ENCODE results near the gene KCNIP3. TPM values are rescaled to one million over a fixed set of nuclear protein-coding genes. Genes with fewer than 3 reads are reported as not detected.
"Not testable (repeated sequence)": the region's sequence is repeated elsewhere in the genome, so short reads cannot be mapped to it uniquely, and the experiment has no call there.

KCNIP3 gene
- total RNA-seq, 2 experiments from 2014 or later: not detected

- CTCF ChIA-PET: interaction anchor here (1.1 kb wide), 1 partner anchor 35 kb away, joined by 3 read pairs; no protein-coding TSS in a partner anchor
- H3K4me1 Mint-ChIP-seq; H3K9me3 Mint-ChIP-seq; POLR2A ChIA-PET; H3K36me3 Mint-ChIP-seq (ENCODE audit: low read depth); DNase-seq; H3K27me3 Mint-ChIP-seq; H3K4me3 Mint-ChIP-seq; H3K27ac Mint-ChIP-seq: not testable (repeated sequence)
These were observed 81.1 kb downstream of the KCNIP3 start for GRCh38 chr2:95378281-95378680.

DNA sequence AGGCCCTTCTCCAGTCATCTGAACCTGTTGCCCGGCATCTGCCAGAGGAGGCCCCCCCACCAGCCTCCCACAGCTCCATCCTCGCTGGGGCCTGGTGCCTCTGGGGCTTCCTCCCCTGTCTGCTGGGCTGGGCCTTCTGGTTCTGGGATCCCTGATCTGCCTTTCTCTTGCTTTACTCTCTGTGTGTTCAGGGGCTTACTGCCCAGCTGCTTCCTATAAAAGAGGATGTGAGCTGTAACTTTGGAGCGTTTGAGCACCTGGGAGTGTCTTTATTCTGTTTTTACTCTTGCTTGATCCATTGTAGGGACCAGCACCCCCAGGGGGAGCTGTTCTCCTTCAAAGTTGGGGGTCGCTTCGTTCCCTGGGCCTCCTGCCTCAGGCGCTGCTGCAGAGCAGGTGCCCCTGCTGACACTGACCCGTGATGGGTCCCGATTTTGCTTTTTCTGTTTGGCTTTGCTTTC, 82.3 kb downstream of the KCNIP3 start:
- DNase-seq: no peak
- H3K27me3 Mint-ChIP-seq: peaks cover 2% of the 10 kb centered on the region
- POLR2A ChIA-PET: no interaction called here
- no peaks in the 10 kb centered on the region for H3K36me3 Mint-ChIP-seq (ENCODE audit: low read depth)
- H3K9me3 Mint-ChIP-seq: no peaks in the 10 kb centered on the region
- no peak overlapping the region for H3K4me3 Mint-ChIP-seq
- CTCF ChIA-PET: interaction anchor here (1.2 to 2.2 kb wide), 3 partner anchors 8 to 34 kb away, joined by 3 to 9 read pairs (median 7); no protein-coding TSS in a partner anchor
- no peaks in the 10 kb centered on the region for H3K4me1 Mint-ChIP-seq
- no peak overlapping the region for H3K27ac Mint-ChIP-seq

- ChIA-PET CTCF (interaction anchor here (1.3 to 2.2 kb wide), 2 partner anchors 9 to 35 kb away, joined by 7 to 9 read pairs; no protein-coding TSS in a partner anchor), POLR2A (no interaction called here)
- DNase-seq: no peak
- H3K4me3 Mint-ChIP-seq: no peak overlapping the region
- H3K27ac Mint-ChIP-seq: no peak overlapping the region
- H3K36me3 Mint-ChIP-seq (ENCODE audit: low read depth): no peaks in the 10 kb centered on the region
- H3K4me1 Mint-ChIP-seq: no peaks in the 10 kb centered on the region
- peaks cover 2% of the 10 kb centered on the region for H3K27me3 Mint-ChIP-seq
- no peaks in the 10 kb centered on the region for H3K9me3 Mint-ChIP-seq
These were observed 83.1 kb downstream of the KCNIP3 start for GRCh38 chr2:95380280-95380679.

DNA sequence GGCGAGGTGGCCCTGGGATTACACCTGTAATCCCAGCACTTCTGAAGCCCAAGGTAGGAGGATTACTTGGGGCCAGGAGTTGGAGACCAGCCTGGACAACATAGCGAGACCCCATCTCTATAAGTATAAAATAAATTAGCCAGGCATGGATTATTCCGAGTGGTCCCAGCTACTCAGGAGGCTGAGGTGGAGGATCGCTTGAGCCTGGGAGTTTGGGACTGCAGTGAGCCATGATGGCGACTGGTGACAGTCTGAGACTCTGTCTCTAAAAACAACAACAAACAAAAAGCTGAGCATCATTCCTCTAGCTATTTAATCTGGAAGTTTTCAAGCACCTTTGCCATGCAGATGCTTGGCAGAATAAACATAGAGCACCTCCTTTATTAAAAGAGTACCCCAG, 83.6 kb downstream of the KCNIP3 start:
- no peak overlapping the region for H3K4me3 Mint-ChIP-seq
- H3K27ac Mint-ChIP-seq: no peak overlapping the region
- DNase-seq: no peak
- CTCF ChIA-PET: interaction anchor here (2.2 kb wide), 1 partner anchor 9 kb away, joined by 9 read pairs; no protein-coding TSS in a partner anchor
- H3K36me3 Mint-ChIP-seq (ENCODE audit: low read depth): no peaks in the 10 kb centered on the region
- no peaks in the 10 kb centered on the region for H3K9me3 Mint-ChIP-seq
- POLR2A ChIA-PET: no interaction called here
- no peaks in the 10 kb centered on the region for H3K4me1 Mint-ChIP-seq
- peaks cover 2% of the 10 kb centered on the region for H3K27me3 Mint-ChIP-seq

DNA sequence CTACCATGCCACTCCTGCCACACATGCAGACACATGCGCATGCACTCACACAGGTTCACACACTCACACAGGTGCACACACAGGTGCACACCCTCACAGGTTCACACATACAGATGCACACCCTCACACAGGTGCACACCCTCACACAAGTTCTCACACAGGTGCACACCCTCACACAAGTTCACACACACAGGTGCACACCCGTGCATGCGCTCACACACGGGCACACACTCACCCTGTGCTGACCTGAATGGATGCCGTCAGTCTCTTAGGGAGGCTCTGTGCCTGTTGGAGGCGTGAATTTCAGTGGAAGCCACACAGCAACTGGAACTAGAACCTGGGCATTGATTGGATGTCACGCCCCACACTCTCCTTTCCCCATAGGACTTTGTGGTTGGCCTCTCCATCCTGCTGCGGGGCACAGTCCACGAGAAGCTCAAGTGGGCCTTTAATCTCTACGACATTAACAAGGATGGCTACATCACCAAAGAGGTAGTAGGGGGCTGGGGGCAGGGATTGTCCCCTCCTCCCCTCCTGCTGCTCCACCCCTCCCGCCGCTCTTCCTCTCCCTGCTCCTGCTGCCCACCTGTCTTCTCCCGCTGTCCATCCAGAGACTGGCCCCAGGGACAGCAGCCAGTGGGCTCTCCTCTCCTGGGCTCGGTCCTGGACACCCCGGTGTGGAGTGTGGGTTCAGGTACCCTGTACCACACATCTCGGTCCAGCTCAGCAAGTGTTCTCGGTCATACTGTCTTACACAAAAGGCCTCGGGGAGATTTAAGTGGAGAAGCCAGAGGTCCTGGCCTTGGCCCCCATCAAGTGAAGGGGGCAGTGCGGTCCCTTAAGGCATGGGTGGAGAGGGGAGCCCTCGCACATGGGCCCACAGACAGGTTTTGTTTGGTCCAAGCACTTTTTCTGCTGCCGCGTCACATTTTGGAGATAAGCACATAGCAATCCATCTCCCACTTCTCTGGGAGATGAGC, 84.4 kb downstream of the KCNIP3 start:
- CTCF ChIA-PET: no interaction called here
- H3K4me1 Mint-ChIP-seq: no peaks in the 10 kb centered on the region
- no peaks in the 10 kb centered on the region for H3K36me3 Mint-ChIP-seq (ENCODE audit: low read depth)
- H3K9me3 Mint-ChIP-seq: no peaks in the 10 kb centered on the region
- H3K27me3 Mint-ChIP-seq: peaks cover 2% of the 10 kb centered on the region
- DNase-seq: no peak
- no peak overlapping the region for H3K27ac Mint-ChIP-seq
- H3K4me3 Mint-ChIP-seq: no peak overlapping the region
- POLR2A ChIA-PET: no interaction called here

DNA sequence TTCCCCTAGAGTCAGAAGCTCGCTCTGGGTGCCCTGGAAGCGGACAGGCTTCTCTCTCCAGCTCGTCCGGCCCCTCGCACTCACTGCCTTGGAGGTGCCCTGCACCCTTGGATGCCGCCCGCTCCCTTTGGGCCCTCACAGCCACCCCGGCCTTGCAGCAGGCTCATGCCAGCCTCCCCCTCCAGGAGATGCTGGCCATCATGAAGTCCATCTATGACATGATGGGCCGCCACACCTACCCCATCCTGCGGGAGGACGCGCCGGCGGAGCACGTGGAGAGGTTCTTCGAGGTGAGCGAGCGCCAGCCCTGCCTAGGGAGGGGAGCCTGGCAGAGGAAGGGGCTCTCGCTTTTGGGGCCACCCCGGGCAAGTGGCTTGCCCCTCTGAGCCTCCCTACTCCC, 85.0 kb downstream of the KCNIP3 start:
- H3K36me3 Mint-ChIP-seq (ENCODE audit: low read depth): no peaks in the 10 kb centered on the region
- H3K4me1 Mint-ChIP-seq: no peaks in the 10 kb centered on the region
- H3K27ac Mint-ChIP-seq: no peak overlapping the region
- DNase-seq: no peak
- H3K4me3 Mint-ChIP-seq: no peak overlapping the region
- POLR2A ChIA-PET: no interaction called here
- peaks cover 2% of the 10 kb centered on the region for H3K27me3 Mint-ChIP-seq
- CTCF ChIA-PET: no interaction called here
- no peaks in the 10 kb centered on the region for H3K9me3 Mint-ChIP-seq

DNA sequence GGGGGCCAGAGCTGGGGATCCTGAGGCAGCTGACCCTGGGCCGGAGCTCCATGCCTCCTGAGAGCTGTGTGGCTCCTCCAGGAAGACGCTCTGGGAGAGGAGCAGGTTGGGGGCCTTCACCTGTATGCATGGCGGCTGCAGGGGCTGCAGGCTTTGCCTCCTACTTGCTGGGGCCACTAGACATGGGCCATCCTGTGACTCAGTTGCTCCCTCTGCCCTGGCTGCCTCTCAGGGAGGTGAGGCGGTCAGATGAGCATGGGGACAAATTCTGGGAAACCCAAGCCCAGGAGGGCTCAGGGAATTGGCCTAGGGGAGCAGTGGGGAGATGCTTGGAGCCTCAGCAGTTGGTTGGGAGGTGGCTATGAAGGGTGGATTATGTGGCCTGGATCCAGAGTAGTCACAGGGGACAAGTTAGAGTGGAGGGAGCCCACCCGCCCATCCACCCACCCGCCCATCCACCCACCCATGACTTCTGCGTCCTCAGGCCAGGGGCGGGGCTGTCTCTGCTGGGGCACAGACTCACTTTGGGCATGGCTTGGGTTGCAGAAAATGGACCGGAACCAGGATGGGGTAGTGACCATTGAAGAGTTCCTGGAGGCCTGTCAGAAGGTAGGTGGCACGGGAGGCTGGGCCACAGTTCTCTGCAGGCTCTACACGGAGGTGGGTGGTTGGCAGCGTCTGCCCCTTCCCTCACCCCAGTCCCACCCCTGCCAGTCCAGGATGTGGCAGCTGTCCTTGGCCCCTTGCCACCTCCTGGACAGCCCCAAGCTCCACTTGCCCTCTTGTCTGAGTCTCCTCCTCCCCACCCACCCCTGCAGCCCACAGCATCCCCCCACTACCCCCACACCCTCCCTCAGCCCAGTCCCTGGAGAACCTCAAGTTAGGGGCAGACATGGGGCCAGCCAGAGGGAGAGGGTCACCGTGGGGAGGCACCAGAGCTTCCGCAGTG, 85.8 kb downstream of the KCNIP3 start:
- H3K36me3 Mint-ChIP-seq (ENCODE audit: low read depth): no peaks in the 10 kb centered on the region
- no peak overlapping the region for H3K27ac Mint-ChIP-seq
- ChIA-PET POLR2A (no interaction called here), CTCF (no interaction called here)
- no peaks in the 10 kb centered on the region for H3K4me1 Mint-ChIP-seq
- DNase-seq: no peak
- H3K4me3 Mint-ChIP-seq: no peak overlapping the region
- peaks cover 2% of the 10 kb centered on the region for H3K27me3 Mint-ChIP-seq
- no peaks in the 10 kb centered on the region for H3K9me3 Mint-ChIP-seq

- no peaks in the 10 kb centered on the region for H3K36me3 Mint-ChIP-seq (ENCODE audit: low read depth)
- no peak for DNase-seq
- H3K27me3 Mint-ChIP-seq: peaks cover 2% of the 10 kb centered on the region
- H3K4me3 Mint-ChIP-seq: no peak overlapping the region
- CTCF ChIA-PET: no interaction called here
- H3K4me1 Mint-ChIP-seq: no peaks in the 10 kb centered on the region
- H3K27ac Mint-ChIP-seq: no peak overlapping the region
- POLR2A ChIA-PET: no interaction called here
- H3K9me3 Mint-ChIP-seq: no peaks in the 10 kb centered on the region
These were observed 86.5 kb downstream of the KCNIP3 start for GRCh38 chr2:95383635-95384027.

GRCh38 chr2:95384854-95385569, 87.9 kb downstream of the KCNIP3 start:
- no peaks in the 10 kb centered on the region for H3K9me3 Mint-ChIP-seq
- H3K27me3 Mint-ChIP-seq: peaks cover 2% of the 10 kb centered on the region
- H3K4me1 Mint-ChIP-seq: no peaks in the 10 kb centered on the region
- POLR2A ChIA-PET: no interaction called here
- no peak for DNase-seq
- no peak overlapping the region for H3K4me3 Mint-ChIP-seq
- H3K27ac Mint-ChIP-seq: no peak overlapping the region
- CTCF ChIA-PET: no interaction called here
- no peaks in the 10 kb centered on the region for H3K36me3 Mint-ChIP-seq (ENCODE audit: low read depth)

DNA sequence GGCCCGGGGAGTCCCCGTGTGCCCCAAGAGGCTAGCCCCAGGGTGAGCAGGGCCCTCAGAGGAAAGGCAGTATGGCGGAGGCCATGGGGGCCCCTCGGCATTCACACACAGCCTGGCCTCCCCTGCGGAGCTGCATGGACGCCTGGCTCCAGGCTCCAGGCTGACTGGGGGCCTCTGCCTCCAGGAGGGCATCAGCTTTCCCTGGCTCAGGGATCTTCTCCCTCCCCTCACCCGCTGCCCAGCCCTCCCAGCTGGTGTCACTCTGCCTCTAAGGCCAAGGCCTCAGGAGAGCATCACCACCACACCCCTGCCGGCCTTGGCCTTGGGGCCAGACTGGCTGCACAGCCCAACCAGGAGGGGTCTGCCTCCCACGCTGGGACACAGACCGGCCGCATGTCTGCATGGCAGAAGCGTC, 88.4 kb downstream of the KCNIP3 start:
- H3K27me3 Mint-ChIP-seq: peaks cover 2% of the 10 kb centered on the region
- no peak overlapping the region for H3K4me3 Mint-ChIP-seq
- no peak for DNase-seq
- CTCF ChIA-PET: no interaction called here
- POLR2A ChIA-PET: no interaction called here
- H3K4me1 Mint-ChIP-seq: no peaks in the 10 kb centered on the region
- H3K36me3 Mint-ChIP-seq (ENCODE audit: low read depth): no peaks in the 10 kb centered on the region
- no peaks in the 10 kb centered on the region for H3K9me3 Mint-ChIP-seq
- no peak overlapping the region for H3K27ac Mint-ChIP-seq

GRCh38 chr2:95386031-95386430, 88.9 kb downstream of the KCNIP3 start:
- Mint-ChIP-seq H3K27me3 (peaks cover 2% of the 10 kb centered on the region), H3K27ac (no peak overlapping the region), H3K4me1 (no peaks in the 10 kb centered on the region), H3K4me3 (no peak overlapping the region), H3K9me3 (no peaks in the 10 kb centered on the region), H3K36me3 (ENCODE audit: low read depth) (no peaks in the 10 kb centered on the region)
- no peak for DNase-seq
- ChIA-PET POLR2A (no interaction called here), CTCF (no interaction called here)

GRCh38 chr2:95387358-95387757, 90.2 kb downstream of the KCNIP3 start:
- no peak for DNase-seq
- Mint-ChIP-seq H3K36me3 (ENCODE audit: low read depth) (no peaks in the 10 kb centered on the region), H3K9me3 (no peaks in the 10 kb centered on the region), H3K27ac (no peak overlapping the region), H3K27me3 (no peaks in the 10 kb centered on the region), H3K4me3 (no peak overlapping the region), H3K4me1 (no peaks in the 10 kb centered on the region)
- CTCF ChIA-PET: interaction anchor here (0.7 to 1.1 kb wide), 5 partner anchors 8 to 1347 kb away, joined by 3 to 4 read pairs (median 3); partner anchors contain the start of gene FAHD2A
- POLR2A ChIA-PET: no interaction called here

Measured in activated CD4-positive, alpha-beta memory T cell treated with anti-CD3 and anti-CD28 coated beads, Interleukin-2, amount 10 ng/mL, durations not matched to agents 7 days and 5 days (primary cell).